Stimulated activated CD8-positive, alpha-beta memory T cell treated with anti-CD3 and anti-CD28 coated beads, Interleukin-4, amount 100 ng/mL, for 48 hours (primary cell): ENCODE measurements around the gene MRPL54.

Experiments
- DNase-seq: peaks from one replicate; pipeline ENCODE4 v3.0.0-alpha.2; 2020

The MRPL54 gene

DNA sequence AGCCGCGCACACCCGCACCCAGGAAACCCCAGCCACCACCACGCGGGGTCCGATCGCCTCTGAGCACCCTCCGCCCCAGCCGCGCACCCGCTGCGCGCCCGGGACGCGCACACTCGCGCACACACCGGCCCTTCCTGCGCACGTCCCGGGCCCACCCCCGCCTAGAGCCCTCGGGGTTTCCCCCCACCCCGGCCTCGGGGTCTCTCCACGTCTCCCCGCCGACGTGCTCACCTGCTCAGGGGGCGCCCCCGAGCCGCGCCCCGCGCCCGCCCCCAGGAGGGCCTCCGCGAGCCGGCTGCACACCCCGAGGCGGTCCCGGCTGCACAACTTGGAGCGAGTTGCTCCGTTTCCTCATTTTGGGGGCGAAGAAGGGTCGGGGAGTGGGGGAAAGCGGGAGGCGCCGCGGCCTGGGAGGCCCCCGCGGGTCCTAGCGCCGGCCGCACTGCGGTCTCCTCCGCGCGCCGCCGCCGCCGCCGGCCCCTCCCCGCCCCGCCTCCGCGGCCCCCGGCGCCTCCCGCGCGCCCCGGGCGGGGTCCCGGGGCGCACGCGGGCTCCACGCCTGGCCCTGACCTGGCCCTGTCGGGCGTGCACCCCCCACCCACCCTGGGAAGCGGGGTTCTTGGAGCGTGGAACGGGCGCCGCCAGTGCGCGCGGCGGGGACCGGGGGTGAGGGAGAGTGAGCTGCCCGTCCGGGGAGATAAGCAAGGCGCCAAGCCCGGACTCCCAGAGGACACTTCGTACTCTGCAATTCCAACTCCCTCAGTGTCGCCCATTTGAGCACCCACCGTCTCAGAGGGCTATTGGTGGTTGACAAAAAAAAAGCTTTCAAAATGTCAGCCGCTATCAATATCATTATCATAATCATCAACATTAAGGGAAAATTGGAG lies 23.7 kb downstream of the MRPL54 start, which contains the start of gene MATK:
TSS of gene MATK (minus strand) at position 444 of the 887 bp plus-strand sequence. CDS start 1,246 bp downstream, outside the sequence.
- DNase-seq: peak; percentile 37

- no peak for DNase-seq
These were observed 26.7 kb downstream of the MRPL54 start for GRCh38 chr19:3788996-3789778.

GRCh38 chr19:3790209-3790734 lies 27.8 kb downstream of the MRPL54 start:
- no peak for DNase-seq

DNA sequence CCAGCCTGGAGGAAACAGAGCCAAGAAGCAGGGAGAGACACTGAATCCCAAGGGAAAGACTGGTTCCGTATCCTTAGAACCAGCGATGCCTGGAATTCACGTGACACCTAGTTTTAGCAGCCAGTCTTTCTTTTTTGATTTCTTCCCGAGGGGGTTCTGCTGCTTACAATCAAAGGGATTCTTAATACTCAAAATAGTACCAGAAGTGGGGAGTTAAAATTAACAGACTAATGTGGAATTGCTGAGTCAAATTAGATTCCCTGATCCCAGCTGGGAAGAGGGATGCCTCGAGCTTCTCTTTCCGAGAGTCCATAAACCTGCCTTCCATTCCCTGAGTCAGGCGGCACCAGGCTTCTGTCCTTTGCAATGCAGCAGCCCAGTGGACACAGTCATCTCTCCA lies 28.5 kb downstream of the MRPL54 start:
- no peak for DNase-seq

- DNase-seq: no peak
These were observed 29.6 kb downstream of the MRPL54 start for GRCh38 chr19:3792114-3792513.

- no peak for DNase-seq
These were observed 31.3 kb downstream of the MRPL54 start for GRCh38 chr19:3793799-3794198.

GRCh38 chr19:3796358-3796757 lies 33.9 kb downstream of the MRPL54 start:
- DNase-seq: no peak

DNA sequence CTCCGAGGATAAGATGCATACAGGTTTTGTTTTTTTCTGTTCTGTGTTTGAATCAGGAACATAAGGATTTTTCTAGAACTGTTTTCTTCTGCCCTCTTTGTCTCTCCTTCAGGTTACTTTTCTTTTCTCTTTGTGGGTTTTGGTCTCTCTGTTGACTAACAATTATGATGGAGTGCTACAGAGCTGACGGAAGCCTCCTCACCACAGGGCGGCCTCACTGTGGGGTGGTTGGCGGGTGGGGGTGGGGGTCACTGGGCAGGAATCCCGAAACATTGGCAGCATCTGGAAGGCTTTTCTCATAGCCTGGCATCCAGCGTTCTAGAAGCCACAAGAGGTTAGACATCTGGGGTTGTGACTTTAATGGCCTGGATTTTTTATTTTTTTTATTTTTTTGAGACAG lies 35.7 kb downstream of the MRPL54 start:
- DNase-seq: no peak

GRCh38 chr19:3800996-3801395 lies 38.5 kb downstream of the MRPL54 start:
- no peak for DNase-seq

DNA sequence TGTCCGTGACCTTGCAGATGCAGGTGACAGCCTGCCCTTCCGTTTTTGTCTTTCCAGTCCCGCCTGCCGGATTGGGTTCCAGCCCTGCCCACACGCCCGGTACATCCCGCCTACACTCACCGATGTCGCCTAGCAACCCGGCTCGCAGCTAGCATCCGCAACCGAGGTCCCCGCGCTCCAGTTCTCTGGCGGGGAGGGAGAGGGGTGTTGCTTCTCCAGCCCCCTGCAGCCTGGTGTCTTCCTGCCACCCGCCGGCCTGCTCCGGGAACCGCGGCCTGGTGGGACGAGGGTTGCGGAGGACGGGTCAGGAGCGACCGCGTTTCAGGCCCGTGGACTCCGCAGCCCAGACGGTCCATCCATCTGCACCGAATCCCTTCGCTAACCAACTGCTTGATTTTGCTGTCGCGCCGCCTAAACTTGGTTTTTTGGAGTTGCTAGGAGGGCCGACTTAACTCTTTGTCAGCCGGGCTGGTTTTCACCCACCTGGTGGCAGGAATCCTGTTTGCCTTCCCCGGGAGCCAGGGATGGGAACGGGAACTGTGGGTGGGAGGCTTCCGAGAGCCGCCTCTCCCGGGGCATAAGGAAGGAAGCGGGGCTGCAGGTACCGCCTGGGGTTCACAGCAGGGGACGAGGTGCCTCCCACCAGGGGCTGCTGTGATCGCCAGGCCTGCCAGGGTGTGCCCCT lies 39.1 kb downstream of the MRPL54 start:
- peak; percentile 71 for DNase-seq

DNA sequence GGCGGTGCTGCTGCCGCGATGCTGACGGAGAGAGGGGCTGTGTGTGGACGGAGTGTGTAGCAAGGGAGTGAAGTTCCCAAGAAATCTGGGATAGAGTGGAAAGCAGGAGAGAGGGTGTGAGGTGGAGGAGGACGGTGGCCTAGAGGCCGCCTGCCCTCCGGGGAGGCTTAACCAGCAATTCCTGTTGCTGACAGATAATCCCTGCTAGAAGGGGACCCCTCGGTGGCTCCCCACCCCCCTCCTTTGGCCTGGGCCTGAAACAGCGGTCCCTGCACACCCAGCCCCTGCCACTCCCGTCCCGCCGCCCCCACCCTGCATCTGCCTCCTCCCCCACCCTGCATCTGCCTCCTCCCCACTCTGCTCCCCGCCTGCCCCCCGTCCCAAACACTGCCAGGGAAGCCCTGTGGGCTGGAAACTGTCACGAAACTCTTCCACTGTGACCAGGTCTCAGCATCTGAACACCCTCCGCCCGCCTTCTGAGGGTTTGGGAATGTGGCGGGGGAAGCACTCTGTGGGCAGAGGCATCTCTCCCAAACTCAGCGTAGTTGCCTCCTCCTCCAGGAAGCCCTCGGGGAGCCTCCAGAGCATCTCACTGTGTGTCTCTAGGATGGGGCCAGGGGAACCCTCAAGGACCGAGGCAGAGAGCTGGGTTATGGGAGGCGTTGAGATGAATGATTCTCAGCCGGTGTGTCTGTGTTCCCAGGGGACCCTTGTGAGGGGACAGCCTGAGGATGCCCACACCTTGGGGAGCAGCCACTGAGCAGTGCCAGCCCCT lies 40.8 kb downstream of the MRPL54 start:
- DNase-seq: no peak

- no peak for DNase-seq
These were observed 41.5 kb downstream of the MRPL54 start for GRCh38 chr19:3803986-3804385.

- DNase-seq: no peak
These were observed 41.9 kb downstream of the MRPL54 start for GRCh38 chr19:3804429-3804828.

GRCh38 chr19:3805859-3806258 lies 43.4 kb downstream of the MRPL54 start:
- DNase-seq: no peak

- no peak for DNase-seq
These were observed 44.6 kb downstream of the MRPL54 start for GRCh38 chr19:3807131-3807480.

DNA sequence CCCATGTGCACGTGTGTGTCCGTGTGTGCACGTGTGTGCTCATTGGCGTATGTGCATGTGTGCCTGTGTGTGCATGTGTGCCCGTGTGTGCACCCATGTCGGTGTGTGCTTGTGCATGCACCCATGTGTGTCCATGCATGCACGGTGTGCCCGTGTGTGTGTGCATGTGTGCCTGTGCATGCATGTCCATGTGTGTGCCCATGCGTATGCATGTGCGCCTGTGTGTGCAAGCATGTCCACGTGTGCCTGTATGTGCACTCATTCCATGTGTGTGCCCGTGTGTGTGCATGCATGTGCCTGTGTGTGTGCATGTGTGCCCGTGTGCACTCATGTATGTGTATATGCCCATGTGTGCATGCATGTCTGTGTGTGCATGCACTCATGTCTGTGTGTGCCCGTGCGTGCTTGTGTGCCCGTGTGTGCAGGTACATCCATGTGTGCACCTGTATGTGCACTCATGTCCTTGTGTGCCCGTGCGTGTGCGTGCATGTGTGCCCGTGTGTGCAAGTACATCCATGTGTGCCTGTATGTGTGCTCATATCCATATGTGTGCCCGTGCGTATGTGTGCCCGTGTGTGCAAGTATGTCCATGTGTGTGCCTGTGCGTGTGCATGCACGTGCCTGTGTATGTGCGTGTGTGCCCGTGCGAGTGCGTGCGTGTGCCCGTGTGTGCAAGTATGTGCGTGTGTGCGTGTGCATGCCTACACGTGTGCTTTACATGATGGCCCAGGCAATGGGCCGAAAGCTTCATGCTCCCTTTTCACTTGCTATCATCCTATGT lies 45.3 kb downstream of the MRPL54 start:
- DNase-seq: no peak

GRCh38 chr19:3808420-3809143 lies 46.1 kb downstream of the MRPL54 start:
- DNase-seq: no peak

- no peak for DNase-seq
These were observed 47.6 kb downstream of the MRPL54 start for GRCh38 chr19:3809881-3810707.

- DNase-seq: no peak
These were observed 48.4 kb downstream of the MRPL54 start for GRCh38 chr19:3810708-3811355.
